Neutrophil (primary cell): ENCODE results near the gene ANKRD65.

ENCODE experiments used
- H3K27ac ChIP-seq: fragments of 200-600 bp; sonication (generic); 2 replicates; pipeline ENCODE4 v1.5.1; 2016; ENCODE audit warnings: mild to moderate bottlenecking, moderate library complexity
- H3K27me3 ChIP-seq: fragments of 200-600 bp; sonication (generic); 2 replicates; pipeline ENCODE4 v1.6.0; 2016; ENCODE audit warnings: mild to moderate bottlenecking
- H3K36me3 ChIP-seq: fragments of 200-600 bp; sonication (generic); 2 replicates; pipeline ENCODE4 v1.5.1; 2017
- H3K4me1 ChIP-seq, 2 experiments: fragments of 200-600 bp in 1 of 2; sonication (generic) in 1 of 2; 1 replicate in 1 of 2; 2 replicates in 1 of 2; pipeline versions ENCODE4 v1.5.1 to v1.6.1; 2013 to 2016; ENCODE audit warnings: low read depth in 1 of 2, low read length in 1 of 2, mild to moderate bottlenecking in 1 of 2, moderate library complexity in 1 of 2; ENCODE audit not compliant: control insufficient read depth in 1 of 2, insufficient read depth in 1 of 2
- H3K4me3 ChIP-seq, 2 experiments: fragments of 200-600 bp in 1 of 2; sonication (generic) in 1 of 2; 1 replicate in 1 of 2; 2 replicates in 1 of 2; pipeline ENCODE4 v1.5.1; 2013 to 2016; ENCODE audit warnings: low read depth in 1 of 2, low read length in 1 of 2, mild to moderate bottlenecking in 1 of 2, moderate library complexity in 1 of 2
- H3K9me3 ChIP-seq: fragments of 200-600 bp; sonication (generic); 2 replicates; pipeline ENCODE4 v1.5.1; 2016
- CTCF ChIP-seq: fragments of 200-600 bp; sonication (generic); IDR thresholded peaks from 2 replicates; pipeline ENCODE4 v1.5.1; 2016; ENCODE audit warnings: antibody characterized with exemption

ANKRD65 gene

DNA sequence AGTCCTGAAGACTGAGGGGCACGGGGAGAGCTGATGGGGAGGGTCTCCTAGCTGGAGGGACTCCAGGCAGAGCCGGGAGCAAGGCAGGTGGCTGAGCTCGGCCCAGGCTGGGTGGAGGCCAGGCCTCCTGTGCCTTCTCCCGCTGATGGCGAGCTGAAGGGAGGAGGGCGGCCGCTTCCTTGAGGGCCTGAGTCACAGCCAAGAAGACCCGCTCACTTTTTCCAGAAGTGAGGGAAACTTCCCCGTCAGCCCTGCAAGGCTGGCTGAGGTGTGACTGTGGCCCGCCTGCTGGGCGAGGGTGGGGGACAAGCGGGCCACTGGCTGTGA, 12.7 kb upstream of the ANKRD65 start:
- H3K4me1 ChIP-seq, result peaks cover 6 to 11% of the 10 kb centered on the region in 2 experiments

GRCh38 chr1:1432951-1433803, 12.1 kb upstream of the ANKRD65 start:
- Histone ChIP-seq H3K27me3 (peaks cover 100% of the 10 kb centered on the region), H3K4me1 (peaks cover 6 to 11% of the 10 kb centered on the region in 2 experiments), H3K27ac (no peak overlapping the region), H3K4me3 (no peak overlapping the region), H3K9me3 (no peaks in the 10 kb centered on the region), H3K36me3 (no peaks in the 10 kb centered on the region)
- no peak for TF ChIP-seq CTCF

More for the DNA sequence above, 12.7 kb upstream of the ANKRD65 start:
- no peaks in the 10 kb centered on the region for H3K36me3 ChIP-seq
- H3K27me3 ChIP-seq, result peaks cover 100% of the 10 kb centered on the region
- no peaks in the 10 kb centered on the region for H3K9me3 ChIP-seq
- no peak overlapping the region for H3K27ac ChIP-seq
- no peak overlapping the region for H3K4me3 ChIP-seq
- TF ChIP-seq CTCF, result no peak

DNA sequence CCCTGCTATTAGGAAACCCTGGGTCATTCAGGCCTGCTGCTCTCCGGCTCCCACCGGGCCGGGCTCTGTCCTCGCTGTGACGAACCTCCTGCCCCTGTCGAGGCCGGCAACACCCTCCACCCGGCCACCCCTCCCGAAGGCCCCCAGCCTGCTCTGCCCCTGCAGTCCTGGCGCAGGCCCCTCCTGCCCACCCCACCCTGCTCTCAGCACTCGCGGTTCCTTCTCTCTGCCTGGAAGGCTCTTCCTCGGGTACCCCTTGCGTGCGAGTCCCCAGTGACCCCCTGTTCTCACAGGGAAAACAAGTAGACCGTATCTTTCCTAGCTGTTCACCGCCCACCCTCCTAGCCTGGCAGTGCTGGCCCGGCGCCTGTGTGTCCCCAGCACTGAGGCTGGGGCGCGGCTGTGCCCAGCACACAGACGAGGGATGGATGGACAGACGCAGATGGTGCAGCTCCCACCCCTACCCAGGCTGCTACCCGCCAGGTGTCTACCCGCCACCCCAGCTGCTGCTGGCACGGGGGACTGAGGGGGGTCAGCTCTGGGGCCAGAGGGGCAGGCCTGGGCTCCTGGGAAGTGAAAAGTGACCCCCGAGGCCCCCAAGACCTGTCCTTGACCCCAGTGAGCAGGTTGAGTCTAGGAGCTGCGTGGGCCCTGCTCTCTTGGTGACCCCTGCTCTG, 11.3 kb upstream of the ANKRD65 start:
- H3K27ac ChIP-seq, result no peak overlapping the region

GRCh38 chr1:1431845-1432273, 10.8 kb upstream of the ANKRD65 start:
- no peak overlapping the region for H3K4me3 ChIP-seq
- H3K27me3 ChIP-seq, result peaks cover 100% of the 10 kb centered on the region
- no peak overlapping the region for H3K27ac ChIP-seq
- peaks cover 6 to 11% of the 10 kb centered on the region in 2 experiments for H3K4me1 ChIP-seq
- no peaks in the 10 kb centered on the region for H3K36me3 ChIP-seq
- no peaks in the 10 kb centered on the region for H3K9me3 ChIP-seq
- TF ChIP-seq CTCF, result no peak

More for the DNA sequence above, 11.3 kb upstream of the ANKRD65 start:
- Histone ChIP-seq H3K27me3 (peaks cover 100% of the 10 kb centered on the region), H3K36me3 (no peaks in the 10 kb centered on the region), H3K4me1 (peaks cover 6 to 11% of the 10 kb centered on the region in 2 experiments), H3K4me3 (no peak overlapping the region), H3K9me3 (no peaks in the 10 kb centered on the region)
- TF ChIP-seq CTCF, result no peak

GRCh38 chr1:1430992-1431844, 10.1 kb upstream of the ANKRD65 start:
- H3K27ac ChIP-seq, result no peak overlapping the region
- H3K27me3 ChIP-seq, result peaks cover 100% of the 10 kb centered on the region
- H3K4me3 ChIP-seq, result no peak overlapping the region
- H3K9me3 ChIP-seq, result no peaks in the 10 kb centered on the region
- H3K36me3 ChIP-seq, result no peaks in the 10 kb centered on the region
- TF ChIP-seq CTCF, result no peak
- H3K4me1 ChIP-seq, result peaks cover 4 to 9% of the 10 kb centered on the region in 2 experiments
